ENCODE results near the gene RAP1GDS1. TPM values are rescaled to one million over a fixed set of nuclear protein-coding genes. Genes with fewer than 3 reads are reported as not detected.

RAP1GDS1 gene
- total and polyA plus RNA-seq, 2 of the 13 experiments (the other 11 are each of a cell fraction or from before 2014, with no cell fraction given) = 19.3 to 42.5 TPM

DNA sequence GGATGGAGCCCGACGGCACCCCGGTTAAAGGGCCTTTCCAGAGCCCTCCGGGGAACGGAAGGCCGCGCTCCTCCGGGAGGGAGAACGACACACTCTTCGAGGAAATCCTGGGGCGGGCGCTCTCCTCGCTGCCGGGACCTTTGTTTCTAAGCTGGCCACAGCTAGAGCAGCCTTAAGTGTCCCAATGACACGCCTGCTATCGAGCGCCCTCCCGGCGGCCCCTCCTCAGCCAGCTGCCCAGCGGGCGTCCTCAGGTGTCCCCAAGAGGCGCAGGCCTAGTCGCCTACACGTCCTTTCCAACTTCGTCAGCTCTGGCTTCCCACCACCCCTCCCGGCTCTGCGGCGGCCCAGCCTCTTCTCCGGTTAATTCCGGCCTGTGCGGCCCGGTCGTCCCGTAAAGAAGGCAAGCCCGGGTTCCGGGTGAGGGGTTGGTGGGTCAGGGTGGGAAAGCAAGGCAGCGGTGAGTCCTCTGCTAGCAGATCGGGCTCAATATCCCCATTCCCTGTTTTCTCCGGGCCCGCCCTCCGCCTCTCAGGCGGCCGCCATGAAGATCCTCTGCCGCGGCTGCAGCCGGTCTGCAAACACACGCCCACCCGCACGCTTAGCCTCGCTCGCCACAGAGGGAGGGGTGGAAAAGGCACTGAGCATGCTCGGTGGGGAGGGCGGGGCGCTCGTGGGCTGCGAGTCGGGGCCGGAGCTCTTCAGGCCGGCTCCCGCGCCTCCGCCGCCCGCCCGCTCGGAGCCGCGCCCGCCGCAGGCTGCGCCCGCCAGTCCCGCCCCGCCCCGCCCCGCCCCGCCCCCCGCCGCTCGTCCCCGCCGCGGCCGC, at the start of gene RAP1GDS1 (continued):
- TF ChIP-seq UBTF (CRISPR knock-in tag; IDR thresholded peaks at IDR 0.05) = peak; percentile 97
- peak; percentile 60; the same call in 1 of the 2 replicates for TF ChIP-seq ERF (CRISPR knock-in tag; IDR thresholded peaks at IDR 0.05)
- TF ChIP-seq PAWR (CRISPR knock-in tag; IDR thresholded peaks at IDR 0.05; ENCODE audit: borderline replicate concordance) = 0 out of 2 replicates have a peak, but pooled peaks have one; percentile 8
- TF ChIP-seq RXRA (CRISPR knock-in tag; IDR thresholded peaks at IDR 0.05) = peak; percentile 83
- TF ChIP-seq, protein P1, sequence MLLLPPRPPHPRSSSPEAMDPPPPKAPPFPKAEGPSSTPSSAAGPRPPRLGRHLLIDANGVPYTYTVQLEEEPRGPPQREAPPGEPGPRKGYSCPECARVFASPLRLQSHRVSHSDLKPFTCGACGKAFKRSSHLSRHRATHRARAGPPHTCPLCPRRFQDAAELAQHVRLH (CRISPR knock-in tag; IDR thresholded peaks at IDR 0.05; ENCODE audit: borderline replicate concordance, low read depth) = peak; percentile 33; the same call in 1 of the 2 replicates
- peak; percentile 55; the same call in 1 of the 2 replicates for TF ChIP-seq ZIK1 (CRISPR knock-in tag; IDR thresholded peaks at IDR 0.05; ENCODE audit: borderline replicate concordance, low read depth)
- TF ChIP-seq, protein P2, sequence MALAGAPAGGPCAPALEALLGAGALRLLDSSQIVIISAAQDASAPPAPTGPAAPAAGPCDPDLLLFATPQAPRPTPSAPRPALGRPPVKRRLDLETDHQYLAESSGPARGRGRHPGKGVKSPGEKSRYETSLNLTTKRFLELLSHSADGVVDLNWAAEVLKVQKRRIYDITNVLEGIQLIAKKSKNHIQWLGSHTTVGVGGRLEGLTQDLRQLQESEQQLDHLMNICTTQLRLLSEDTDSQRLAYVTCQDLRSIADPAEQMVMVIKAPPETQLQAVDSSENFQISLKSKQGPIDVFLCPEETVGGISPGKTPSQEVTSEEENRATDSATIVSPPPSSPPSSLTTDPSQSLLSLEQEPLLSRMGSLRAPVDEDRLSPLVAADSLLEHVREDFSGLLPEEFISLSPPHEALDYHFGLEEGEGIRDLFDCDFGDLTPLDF (CRISPR knock-in tag; IDR thresholded peaks at IDR 0.05) = no peak
- TF ChIP-seq ZNF496 (CRISPR knock-in tag; IDR thresholded peaks at IDR 0.05; ENCODE audit: insufficient replicate concordance) = no peak
- TF ChIP-seq, protein P3, sequence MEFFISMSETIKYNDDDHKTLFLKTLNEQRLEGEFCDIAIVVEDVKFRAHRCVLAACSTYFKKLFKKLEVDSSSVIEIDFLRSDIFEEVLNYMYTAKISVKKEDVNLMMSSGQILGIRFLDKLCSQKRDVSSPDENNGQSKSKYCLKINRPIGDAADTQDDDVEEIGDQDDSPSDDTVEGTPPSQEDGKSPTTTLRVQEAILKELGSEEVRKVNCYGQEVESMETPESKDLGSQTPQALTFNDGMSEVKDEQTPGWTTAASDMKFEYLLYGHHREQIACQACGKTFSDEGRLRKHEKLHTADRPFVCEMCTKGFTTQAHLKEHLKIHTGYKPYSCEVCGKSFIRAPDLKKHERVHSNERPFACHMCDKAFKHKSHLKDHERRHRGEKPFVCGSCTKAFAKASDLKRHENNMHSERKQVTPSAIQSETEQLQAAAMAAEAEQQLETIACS (CRISPR knock-in tag; IDR thresholded peaks at IDR 0.05) = no peak; the same call in 1 of the 2 replicates
- TF ChIP-seq, protein P4, sequence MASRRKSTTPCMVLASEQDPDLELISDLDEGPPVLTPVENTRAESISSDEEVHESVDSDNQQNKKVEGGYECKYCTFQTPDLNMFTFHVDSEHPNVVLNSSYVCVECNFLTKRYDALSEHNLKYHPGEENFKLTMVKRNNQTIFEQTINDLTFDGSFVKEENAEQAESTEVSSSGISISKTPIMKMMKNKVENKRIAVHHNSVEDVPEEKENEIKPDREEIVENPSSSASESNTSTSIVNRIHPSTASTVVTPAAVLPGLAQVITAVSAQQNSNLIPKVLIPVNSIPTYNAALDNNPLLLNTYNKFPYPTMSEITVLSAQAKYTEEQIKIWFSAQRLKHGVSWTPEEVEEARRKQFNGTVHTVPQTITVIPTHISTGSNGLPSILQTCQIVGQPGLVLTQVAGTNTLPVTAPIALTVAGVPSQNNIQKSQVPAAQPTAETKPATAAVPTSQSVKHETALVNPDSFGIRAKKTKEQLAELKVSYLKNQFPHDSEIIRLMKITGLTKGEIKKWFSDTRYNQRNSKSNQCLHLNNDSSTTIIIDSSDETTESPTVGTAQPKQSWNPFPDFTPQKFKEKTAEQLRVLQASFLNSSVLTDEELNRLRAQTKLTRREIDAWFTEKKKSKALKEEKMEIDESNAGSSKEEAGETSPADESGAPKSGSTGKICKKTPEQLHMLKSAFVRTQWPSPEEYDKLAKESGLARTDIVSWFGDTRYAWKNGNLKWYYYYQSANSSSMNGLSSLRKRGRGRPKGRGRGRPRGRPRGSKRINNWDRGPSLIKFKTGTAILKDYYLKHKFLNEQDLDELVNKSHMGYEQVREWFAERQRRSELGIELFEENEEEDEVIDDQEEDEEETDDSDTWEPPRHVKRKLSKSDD (CRISPR knock-in tag; IDR thresholded peaks at IDR 0.05; ENCODE audit: low read depth) = peak; percentile 82; the same call in 1 of the 2 replicates
- TF ChIP-seq TBX3 (IDR thresholded peaks at IDR 0.05; ENCODE audit: borderline replicate concordance) = no peak
- peak; percentile 73; the same call in 1 of the 2 replicates for TF ChIP-seq ZNF296 (CRISPR knock-in tag; conservative IDR thresholded peaks at IDR 0.05)
- peak; percentile 19 for TF ChIP-seq KMT2A (CRISPR knock-in tag; IDR thresholded peaks at IDR 0.05)
- peak; percentile 71; the same call in 1 of the 2 replicates for TF ChIP-seq SIN3A (IDR thresholded peaks at IDR 0.05; ENCODE audit: borderline replicate concordance, low read depth, low read length)
- TF ChIP-seq KAT7 (CRISPR knock-in tag; IDR thresholded peaks at IDR 0.05; ENCODE audit: borderline replicate concordance) = peak; percentile 37; the same call in 1 of the 2 replicates
- no peak for TF ChIP-seq ZNF672 (CRISPR knock-in tag; IDR thresholded peaks at IDR 0.05)
- TF ChIP-seq, protein P5, sequence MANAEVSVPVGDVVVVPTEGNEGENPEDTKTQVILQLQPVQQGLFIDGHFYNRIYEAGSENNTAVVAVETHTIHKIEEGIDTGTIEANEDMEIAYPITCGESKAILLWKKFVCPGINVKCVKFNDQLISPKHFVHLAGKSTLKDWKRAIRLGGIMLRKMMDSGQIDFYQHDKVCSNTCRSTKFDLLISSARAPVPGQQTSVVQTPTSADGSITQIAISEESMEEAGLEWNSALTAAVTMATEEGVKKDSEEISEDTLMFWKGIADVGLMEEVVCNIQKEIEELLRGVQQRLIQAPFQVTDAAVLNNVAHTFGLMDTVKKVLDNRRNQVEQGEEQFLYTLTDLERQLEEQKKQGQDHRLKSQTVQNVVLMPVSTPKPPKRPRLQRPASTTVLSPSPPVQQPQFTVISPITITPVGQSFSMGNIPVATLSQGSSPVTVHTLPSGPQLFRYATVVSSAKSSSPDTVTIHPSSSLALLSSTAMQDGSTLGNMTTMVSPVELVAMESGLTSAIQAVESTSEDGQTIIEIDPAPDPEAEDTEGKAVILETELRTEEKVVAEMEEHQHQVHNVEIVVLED (CRISPR knock-in tag; IDR thresholded peaks at IDR 0.05; ENCODE audit: borderline replicate concordance) = no peak
- TF ChIP-seq ZBTB7B (CRISPR knock-in tag; IDR thresholded peaks at IDR 0.05) = peak; percentile 75

All from HepG2 (cell line).